Dendritic cell treated with granulocyte-macrophage colony-stimulating factor and Interleukin-4, amounts not matched to agents 40 ng/mL and 50 ng/mL, for 4 days (primary cell): ENCODE results near the gene RANBP1.
A peak's percentile ranks its signal among the peaks of the same experiment; 100 is the strongest.

Source experiments
- H3K27ac Mint-ChIP-seq: one replicate; pipeline ENCODE4 v1.8.0; 2022; ENCODE audit warnings: mild to moderate bottlenecking, mixed read lengths
- H3K27me3 Mint-ChIP-seq: one replicate; pipeline ENCODE4 v1.8.0; 2022; ENCODE audit warnings: mild to moderate bottlenecking, mixed read lengths
- H3K36me3 Mint-ChIP-seq: one replicate; pipeline ENCODE4 v1.8.0; 2022; ENCODE audit warnings: low read depth, mixed read lengths
- H3K4me1 Mint-ChIP-seq: one replicate; pipeline ENCODE4 v1.8.0; 2022; ENCODE audit warnings: low read depth, mixed read lengths
- H3K4me3 Mint-ChIP-seq: one replicate; pipeline ENCODE4 v1.8.0; 2022; ENCODE audit warnings: mild to moderate bottlenecking, moderate library complexity, mixed read lengths
- H3K9me3 Mint-ChIP-seq: one replicate; pipeline ENCODE4 v1.8.0; 2022; ENCODE audit warnings: mixed read lengths
- intact Hi-C: fragments of 100-400 bp; cut with micrococcal nuclease; formaldehyde crosslinking; loops from one replicate; pipeline ENCODE4 v1.15.0; 2022

RANBP1 gene

GRCh38 chr22:20084547-20085413, 31.1 kb upstream of the RANBP1 start:
- H3K36me3 Mint-ChIP-seq: peaks cover 56% of the 10 kb centered on the region
- H3K27ac Mint-ChIP-seq: peak overlapping the region; percentile 28
- H3K27me3 Mint-ChIP-seq: no peaks in the 10 kb centered on the region
- no peaks in the 10 kb centered on the region for H3K9me3 Mint-ChIP-seq
- intact Hi-C loops: no loop called here
- H3K4me1 Mint-ChIP-seq: peaks cover 44% of the 10 kb centered on the region
- H3K4me3 Mint-ChIP-seq: no peak overlapping the region

- H3K4me1 Mint-ChIP-seq: peaks cover 53% of the 10 kb centered on the region
- no peak overlapping the region for H3K27ac Mint-ChIP-seq
- intact Hi-C loops: no loop called here
- peaks cover 65% of the 10 kb centered on the region for H3K36me3 Mint-ChIP-seq
- H3K27me3 Mint-ChIP-seq: no peaks in the 10 kb centered on the region
- H3K9me3 Mint-ChIP-seq: no peaks in the 10 kb centered on the region
- H3K4me3 Mint-ChIP-seq: no peak overlapping the region
Measured at GRCh38 chr22:20085651-20086050, 30.3 kb upstream of the RANBP1 start.

- Mint-ChIP-seq H3K27ac (no peak overlapping the region), H3K36me3 (peaks cover 70% of the 10 kb centered on the region), H3K27me3 (no peaks in the 10 kb centered on the region), H3K4me1 (peaks cover 50% of the 10 kb centered on the region), H3K4me3 (no peak overlapping the region), H3K9me3 (no peaks in the 10 kb centered on the region)
- intact Hi-C loops: no loop called here
Measured at GRCh38 chr22:20086101-20086599, 29.8 kb upstream of the RANBP1 start.

GRCh38 chr22:20086763-20087162, 29.1 kb upstream of the RANBP1 start:
- no peaks in the 10 kb centered on the region for H3K9me3 Mint-ChIP-seq
- H3K4me1 Mint-ChIP-seq: peaks cover 44% of the 10 kb centered on the region
- H3K36me3 Mint-ChIP-seq: peaks cover 76% of the 10 kb centered on the region
- no peak overlapping the region for H3K4me3 Mint-ChIP-seq
- H3K27me3 Mint-ChIP-seq: no peaks in the 10 kb centered on the region
- H3K27ac Mint-ChIP-seq: no peak overlapping the region
- intact Hi-C loops: no loop called here

- peaks cover 82% of the 10 kb centered on the region for H3K36me3 Mint-ChIP-seq
- intact Hi-C loops: no loop called here
- H3K4me3 Mint-ChIP-seq: no peak overlapping the region
- no peaks in the 10 kb centered on the region for H3K27me3 Mint-ChIP-seq
- H3K27ac Mint-ChIP-seq: no peak overlapping the region
- no peaks in the 10 kb centered on the region for H3K9me3 Mint-ChIP-seq
- peaks cover 37% of the 10 kb centered on the region for H3K4me1 Mint-ChIP-seq
Measured at GRCh38 chr22:20087319-20088262, 28.3 kb upstream of the RANBP1 start.

GRCh38 chr22:20088263-20088648, 27.6 kb upstream of the RANBP1 start:
- H3K4me3 Mint-ChIP-seq: no peak overlapping the region
- H3K9me3 Mint-ChIP-seq: no peaks in the 10 kb centered on the region
- no peak overlapping the region for H3K27ac Mint-ChIP-seq
- H3K4me1 Mint-ChIP-seq: peaks cover 30% of the 10 kb centered on the region
- no peaks in the 10 kb centered on the region for H3K27me3 Mint-ChIP-seq
- peaks cover 83% of the 10 kb centered on the region for H3K36me3 Mint-ChIP-seq
- intact Hi-C loops: no loop called here

GRCh38 chr22:20089226-20089976, 26.5 kb upstream of the RANBP1 start:
- intact Hi-C loops: no loop called here
- Mint-ChIP-seq H3K27ac (no peak overlapping the region), H3K4me1 (peaks cover 19% of the 10 kb centered on the region)

GRCh38 chr22:20089977-20090729, 25.8 kb upstream of the RANBP1 start:
- Mint-ChIP-seq H3K9me3 (no peaks in the 10 kb centered on the region), H3K27ac (peak overlapping the region; percentile 6), H3K4me3 (no peak overlapping the region), H3K36me3 (peaks cover 100% of the 10 kb centered on the region), H3K4me1 (peaks cover 11% of the 10 kb centered on the region), H3K27me3 (no peaks in the 10 kb centered on the region)
- intact Hi-C loops: no loop called here

More at GRCh38 chr22:20089226-20089976, 26.5 kb upstream of the RANBP1 start:
- Mint-ChIP-seq H3K36me3 (peaks cover 95% of the 10 kb centered on the region), H3K27me3 (no peaks in the 10 kb centered on the region), H3K9me3 (no peaks in the 10 kb centered on the region), H3K4me3 (no peak overlapping the region)

- no peaks in the 10 kb centered on the region for H3K9me3 Mint-ChIP-seq
- H3K27ac Mint-ChIP-seq: peak overlapping the region; percentile 6
- peaks cover 11% of the 10 kb centered on the region for H3K4me1 Mint-ChIP-seq
- H3K27me3 Mint-ChIP-seq: no peaks in the 10 kb centered on the region
- H3K4me3 Mint-ChIP-seq: no peak overlapping the region
- intact Hi-C loops: no loop called here
- peaks cover 100% of the 10 kb centered on the region for H3K36me3 Mint-ChIP-seq
Measured at GRCh38 chr22:20090730-20091240, 25.1 kb upstream of the RANBP1 start.

- H3K9me3 Mint-ChIP-seq: no peaks in the 10 kb centered on the region
- no peak overlapping the region for H3K4me3 Mint-ChIP-seq
- intact Hi-C loops: no loop called here
- peaks cover 11% of the 10 kb centered on the region for H3K4me1 Mint-ChIP-seq
- no peak overlapping the region for H3K27ac Mint-ChIP-seq
- H3K36me3 Mint-ChIP-seq: peaks cover 100% of the 10 kb centered on the region
- no peaks in the 10 kb centered on the region for H3K27me3 Mint-ChIP-seq
Measured at GRCh38 chr22:20091690-20092476, 24.0 kb upstream of the RANBP1 start.

GRCh38 chr22:20092477-20092854, 23.4 kb upstream of the RANBP1 start:
- Mint-ChIP-seq H3K4me1 (peaks cover 11% of the 10 kb centered on the region), H3K4me3 (no peak overlapping the region), H3K36me3 (peaks cover 100% of the 10 kb centered on the region), H3K27ac (no peak overlapping the region), H3K9me3 (no peaks in the 10 kb centered on the region), H3K27me3 (no peaks in the 10 kb centered on the region)
- intact Hi-C loops: no loop called here

GRCh38 chr22:20093418-20094196, 22.3 kb upstream of the RANBP1 start:
- Mint-ChIP-seq H3K9me3 (no peaks in the 10 kb centered on the region), H3K27ac (no peak overlapping the region), H3K4me3 (no peak overlapping the region), H3K4me1 (peaks cover 11% of the 10 kb centered on the region), H3K27me3 (no peaks in the 10 kb centered on the region), H3K36me3 (peaks cover 100% of the 10 kb centered on the region)
- intact Hi-C loops: no loop called here
